HG03439 (cell line): ENCODE data around the gene PLPPR1.
"Not testable (repeated sequence)": the region's sequence is repeated elsewhere in the genome, so short reads cannot be mapped to it uniquely, and the experiment has no call there.

ENCODE experiments used
- ATAC-seq: cut with Tn5 transposase; IDR thresholded peaks from one replicate; pipeline ENCODE4 v1.9.1; 2021; ENCODE audit warnings: mild to moderate bottlenecking, moderate library complexity; ENCODE audit not compliant: unreplicated experiment

PLPPR1 gene

GRCh38 chr9:101271102-101271501, 242.6 kb downstream of the PLPPR1 start:
- ATAC-seq: no peak

- no peak for ATAC-seq
These were observed 246.6 kb downstream of the PLPPR1 start for GRCh38 chr9:101274971-101275768.

GRCh38 chr9:101275769-101276250, 247.3 kb downstream of the PLPPR1 start:
- ATAC-seq: no peak

GRCh38 chr9:101291043-101291442, 262.5 kb downstream of the PLPPR1 start:
- not testable (repeated sequence) for ATAC-seq

- no peak for ATAC-seq
These were observed 271.4 kb downstream of the PLPPR1 start for GRCh38 chr9:101299901-101300300.

- no peak for ATAC-seq
These were observed 278.5 kb downstream of the PLPPR1 start for GRCh38 chr9:101307051-101307450.

GRCh38 chr9:101307524-101308213, 279.1 kb downstream of the PLPPR1 start:
- no peak for ATAC-seq

GRCh38 chr9:101309139-101309538, 280.6 kb downstream of the PLPPR1 start:
- no peak for ATAC-seq

GRCh38 chr9:101311191-101311590, 282.7 kb downstream of the PLPPR1 start:
- ATAC-seq: no peak

- peak; percentile 89 for ATAC-seq
These were observed 283.4 kb downstream of the PLPPR1 start for GRCh38 chr9:101311758-101312420.

GRCh38 chr9:101312661-101313060, 284.1 kb downstream of the PLPPR1 start:
- ATAC-seq: no peak

GRCh38 chr9:101315112-101315450, 286.6 kb downstream of the PLPPR1 start:
- ATAC-seq: no peak

GRCh38 chr9:101317735-101318134, 289.2 kb downstream of the PLPPR1 start:
- no peak for ATAC-seq

- ATAC-seq: no peak
These were observed 294.6 kb downstream of the PLPPR1 start for GRCh38 chr9:101323129-101323528.

GRCh38 chr9:101324245-101324804, 295.8 kb downstream of the PLPPR1 start:
- ATAC-seq: no peak

GRCh38 chr9:101325053-101325452, 296.5 kb downstream of the PLPPR1 start:
- ATAC-seq: no peak

- no peak for ATAC-seq
These were observed 297.5 kb downstream of the PLPPR1 start for GRCh38 chr9:101326035-101326434.

- no peak for ATAC-seq
These were observed 298.0 kb downstream of the PLPPR1 start for GRCh38 chr9:101326501-101326900.

- not testable (repeated sequence) for ATAC-seq
These were observed 298.9 kb downstream of the PLPPR1 start for GRCh38 chr9:101327422-101327909.

- no peak for ATAC-seq
These were observed 303.8 kb downstream of the PLPPR1 start for GRCh38 chr9:101332362-101332761.

GRCh38 chr9:101333490-101333889, 305.0 kb downstream of the PLPPR1 start:
- no peak for ATAC-seq
